ENCODE measurements around the gene ATG16L1. TPM values are rescaled to one million over a fixed set of nuclear protein-coding genes. Genes with fewer than 3 reads are reported as not detected.

Gene ATG16L1
- polyA plus RNA-seq, 1 donor (not counting 4 experiments of a cell fraction or from before 2014, with no cell fraction given) = 38.5 TPM

GRCh38 chr2:233221378-233222063 is 30.0 kb upstream of the ATG16L1 start:
- TF ChIP-seq CTCF (optimal IDR thresholded peaks at IDR 0.05 in 1 of 3, IDR thresholded peaks at IDR 0.05 in 1 of 3, conservative IDR thresholded peaks at IDR 0.05 in 1 of 3; ENCODE audit: extremely low read depth in 1 of 3, insufficient read depth in 2 of 3, low read length in 3 of 3) (no peak), EZH2 (IDR thresholded peaks at IDR 0.05; ENCODE audit: low read length) (no peak)
- Histone ChIP-seq H3K36me3 (ENCODE audit: control insufficient read depth in 2 of 2, extremely low read depth in 1 of 2, insufficient read depth in 2 of 2, low read length in 2 of 2) (no peaks in the 10 kb centered on the region), H3K79me2 (ENCODE audit: control insufficient read depth, insufficient read depth, low read length) (no peaks in the 10 kb centered on the region), H3K9me3 (ENCODE audit: control insufficient read depth, low read depth, low read length) (no peaks in the 10 kb centered on the region), H3K9me1 (ENCODE audit: control insufficient read depth, extremely low read depth, insufficient read depth, low read length) (no peaks in the 10 kb centered on the region), H3K4me3 (ENCODE audit: control insufficient read depth in 2 of 3, extremely low read depth in 1 of 3, insufficient read depth in 2 of 3, low read depth in 1 of 3, low read length in 3 of 3) (no peak overlapping the region), H4K20me1 (ENCODE audit: control insufficient read depth, extremely low read depth, insufficient read depth, low read length) (no peaks in the 10 kb centered on the region), H3K4me2 (ENCODE audit: control insufficient read depth, extremely low read depth, insufficient read depth, low read depth, low read length) (no peak overlapping the region), H2AFZ (ENCODE audit: control insufficient read depth, low read length) (no peak overlapping the region), H3K27me3 (ENCODE audit: control insufficient read depth, extremely low read depth, insufficient read depth, low read length) (peaks cover 3% of the 10 kb centered on the region), H3K27ac (ENCODE audit: control insufficient read depth, insufficient read depth, low read length) (no peak overlapping the region), H3K9ac (ENCODE audit: control insufficient read depth, extremely low read depth, insufficient read depth, low read length) (no peak overlapping the region), H3K4me1 (ENCODE audit: control insufficient read depth, extremely low read depth, insufficient read depth, low read length) (no peaks in the 10 kb centered on the region)
- DNase-seq (ENCODE audit: low read depth, low spot score) (no peak), FAIRE-seq (no peak)
- dilution Hi-C loops (cut with MboI; ENCODE audit: extremely low pct_ligation_motif_present, low sequenced_read_pairs) = no loop called here

GRCh38 chr2:233223059-233223894 is 28.2 kb upstream of the ATG16L1 start:
- Histone ChIP-seq H3K4me2 (ENCODE audit: control insufficient read depth, extremely low read depth, insufficient read depth, low read depth, low read length) (no peak overlapping the region), H3K36me3 (ENCODE audit: control insufficient read depth in 2 of 2, extremely low read depth in 1 of 2, insufficient read depth in 2 of 2, low read length in 2 of 2) (no peaks in the 10 kb centered on the region), H3K9me3 (ENCODE audit: control insufficient read depth, low read depth, low read length) (no peaks in the 10 kb centered on the region), H2AFZ (ENCODE audit: control insufficient read depth, low read length) (no peak overlapping the region), H3K9me1 (ENCODE audit: control insufficient read depth, extremely low read depth, insufficient read depth, low read length) (no peaks in the 10 kb centered on the region), H3K27me3 (ENCODE audit: control insufficient read depth, extremely low read depth, insufficient read depth, low read length) (peaks cover 7% of the 10 kb centered on the region), H3K27ac (ENCODE audit: control insufficient read depth, insufficient read depth, low read length) (no peak overlapping the region), H4K20me1 (ENCODE audit: control insufficient read depth, extremely low read depth, insufficient read depth, low read length) (no peaks in the 10 kb centered on the region), H3K79me2 (ENCODE audit: control insufficient read depth, insufficient read depth, low read length) (no peaks in the 10 kb centered on the region), H3K4me3 (ENCODE audit: control insufficient read depth in 2 of 3, extremely low read depth in 1 of 3, insufficient read depth in 2 of 3, low read depth in 1 of 3, low read length in 3 of 3) (no peak overlapping the region), H3K4me1 (ENCODE audit: control insufficient read depth, extremely low read depth, insufficient read depth, low read length) (no peaks in the 10 kb centered on the region), H3K9ac (ENCODE audit: control insufficient read depth, extremely low read depth, insufficient read depth, low read length) (no peak overlapping the region)
- DNase-seq (ENCODE audit: low read depth, low spot score) = no peak
- TF ChIP-seq EZH2 (IDR thresholded peaks at IDR 0.05; ENCODE audit: low read length) = no peak
- TF ChIP-seq CTCF (optimal IDR thresholded peaks at IDR 0.05 in 1 of 3, IDR thresholded peaks at IDR 0.05 in 1 of 3, conservative IDR thresholded peaks at IDR 0.05 in 1 of 3; ENCODE audit: extremely low read depth in 1 of 3, insufficient read depth in 2 of 3, low read length in 3 of 3) = no peak
- dilution Hi-C loops (cut with MboI; ENCODE audit: extremely low pct_ligation_motif_present, low sequenced_read_pairs) = no loop called here
- no peak for FAIRE-seq

Data from keratinocyte (primary cell).